Measurements from ENCODE around the gene TRPM5. TPM values are rescaled to one million over a fixed set of nuclear protein-coding genes. Genes with fewer than 3 reads are reported as not detected.

TRPM5 gene
- polyA plus RNA-seq, 1 donor (not counting 4 experiments of a cell fraction or from before 2014, with no cell fraction given): not detected

- H3K4me3 ChIP-seq (ENCODE audit: control insufficient read depth in 2 of 3, extremely low read depth in 1 of 3, insufficient read depth in 2 of 3, low read depth in 1 of 3, low read length in 3 of 3): no peak overlapping the region
- H3K27me3 ChIP-seq (ENCODE audit: control insufficient read depth, extremely low read depth, insufficient read depth, low read length): peaks cover 7% of the 10 kb centered on the region
- dilution Hi-C loops (cut with MboI; ENCODE audit: extremely low pct_ligation_motif_present, low sequenced_read_pairs): no loop called here
- no peaks in the 10 kb centered on the region for H3K9me1 ChIP-seq (ENCODE audit: control insufficient read depth, extremely low read depth, insufficient read depth, low read length)
- no peak overlapping the region for H3K9ac ChIP-seq (ENCODE audit: control insufficient read depth, extremely low read depth, insufficient read depth, low read length)
- no peak overlapping the region for H3K27ac ChIP-seq (ENCODE audit: control insufficient read depth, insufficient read depth, low read length)
- TF ChIP-seq EZH2 (IDR thresholded peaks at IDR 0.05; ENCODE audit: low read length): no peak
- TF ChIP-seq, protein P1, sequence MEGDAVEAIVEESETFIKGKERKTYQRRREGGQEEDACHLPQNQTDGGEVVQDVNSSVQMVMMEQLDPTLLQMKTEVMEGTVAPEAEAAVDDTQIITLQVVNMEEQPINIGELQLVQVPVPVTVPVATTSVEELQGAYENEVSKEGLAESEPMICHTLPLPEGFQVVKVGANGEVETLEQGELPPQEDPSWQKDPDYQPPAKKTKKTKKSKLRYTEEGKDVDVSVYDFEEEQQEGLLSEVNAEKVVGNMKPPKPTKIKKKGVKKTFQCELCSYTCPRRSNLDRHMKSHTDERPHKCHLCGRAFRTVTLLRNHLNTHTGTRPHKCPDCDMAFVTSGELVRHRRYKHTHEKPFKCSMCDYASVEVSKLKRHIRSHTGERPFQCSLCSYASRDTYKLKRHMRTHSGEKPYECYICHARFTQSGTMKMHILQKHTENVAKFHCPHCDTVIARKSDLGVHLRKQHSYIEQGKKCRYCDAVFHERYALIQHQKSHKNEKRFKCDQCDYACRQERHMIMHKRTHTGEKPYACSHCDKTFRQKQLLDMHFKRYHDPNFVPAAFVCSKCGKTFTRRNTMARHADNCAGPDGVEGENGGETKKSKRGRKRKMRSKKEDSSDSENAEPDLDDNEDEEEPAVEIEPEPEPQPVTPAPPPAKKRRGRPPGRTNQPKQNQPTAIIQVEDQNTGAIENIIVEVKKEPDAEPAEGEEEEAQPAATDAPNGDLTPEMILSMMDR (optimal IDR thresholded peaks at IDR 0.05 in 1 of 3, IDR thresholded peaks at IDR 0.05 in 1 of 3, conservative IDR thresholded peaks at IDR 0.05 in 1 of 3; ENCODE audit: extremely low read depth in 1 of 3, insufficient read depth in 2 of 3, low read length in 3 of 3): no peak
- no peaks in the 10 kb centered on the region for H3K79me2 ChIP-seq (ENCODE audit: control insufficient read depth, insufficient read depth, low read length)
- H3K36me3 ChIP-seq (ENCODE audit: control insufficient read depth in 2 of 2, extremely low read depth in 1 of 2, insufficient read depth in 2 of 2, low read length in 2 of 2): no peaks in the 10 kb centered on the region
- H3K4me1 ChIP-seq (ENCODE audit: control insufficient read depth, extremely low read depth, insufficient read depth, low read length): no peaks in the 10 kb centered on the region
- H3K4me2 ChIP-seq (ENCODE audit: control insufficient read depth, extremely low read depth, insufficient read depth, low read depth, low read length): no peak overlapping the region
- DNase-seq (ENCODE audit: low read depth, low spot score) (no peak), FAIRE-seq (no peak)
- no peaks in the 10 kb centered on the region for H4K20me1 ChIP-seq (ENCODE audit: control insufficient read depth, extremely low read depth, insufficient read depth, low read length)
- H3K9me3 ChIP-seq (ENCODE audit: control insufficient read depth, low read depth, low read length): no peaks in the 10 kb centered on the region
- H2AFZ ChIP-seq (ENCODE audit: control insufficient read depth, low read length): no peak overlapping the region
Measured at GRCh38 chr11:2424811-2425495, 19.4 kb downstream of the TRPM5 start.

DNA sequence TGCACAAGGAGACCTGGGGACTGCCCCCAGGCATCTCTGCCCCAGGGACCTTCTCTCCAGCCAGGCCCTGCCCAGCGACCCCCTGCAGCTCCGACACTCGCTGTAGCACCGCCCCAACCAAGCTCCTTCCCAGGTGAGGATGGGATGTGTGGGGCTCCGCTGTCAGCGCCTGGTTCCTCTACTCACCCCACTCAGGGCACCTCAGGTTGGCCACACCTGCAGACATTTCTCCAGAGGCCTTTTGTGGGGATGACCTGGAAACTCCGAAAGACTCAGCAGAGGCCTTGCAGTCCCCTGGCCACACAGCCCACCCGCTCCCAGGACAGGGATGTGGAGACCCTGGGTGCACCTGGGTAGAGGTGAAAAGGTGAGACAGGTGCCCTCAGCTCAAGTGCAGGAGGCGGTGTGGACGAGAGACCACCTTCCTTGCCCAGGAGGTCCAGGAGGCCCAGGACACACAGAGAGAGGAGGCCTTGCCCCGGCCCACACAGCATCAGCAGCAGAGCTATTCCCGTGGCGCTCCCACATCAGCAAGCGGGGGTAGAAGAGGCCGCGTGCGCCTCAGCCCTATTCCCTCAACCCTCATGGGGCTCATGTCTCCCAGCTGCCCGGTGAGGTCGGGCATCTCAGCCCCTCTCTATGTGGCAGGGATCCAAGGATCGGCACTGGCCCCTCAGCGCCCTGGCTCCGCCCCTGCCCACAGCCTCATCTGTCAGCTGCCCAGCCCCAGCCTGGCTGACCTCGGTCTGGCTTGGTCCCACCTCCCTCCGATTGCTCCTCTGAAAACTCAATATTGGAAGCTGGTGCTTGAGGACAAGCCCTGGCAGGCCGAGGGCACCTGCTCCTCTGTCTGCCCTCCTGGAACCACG is 20.9 kb downstream of the TRPM5 start:
- Histone ChIP-seq H3K27ac (ENCODE audit: control insufficient read depth, insufficient read depth, low read length) (no peak overlapping the region), H3K79me2 (ENCODE audit: control insufficient read depth, insufficient read depth, low read length) (no peaks in the 10 kb centered on the region), H3K4me2 (ENCODE audit: control insufficient read depth, extremely low read depth, insufficient read depth, low read depth, low read length) (no peak overlapping the region), H3K9me3 (ENCODE audit: control insufficient read depth, low read depth, low read length) (no peaks in the 10 kb centered on the region), H3K4me1 (ENCODE audit: control insufficient read depth, extremely low read depth, insufficient read depth, low read length) (no peaks in the 10 kb centered on the region), H2AFZ (ENCODE audit: control insufficient read depth, low read length) (no peak overlapping the region), H3K9me1 (ENCODE audit: control insufficient read depth, extremely low read depth, insufficient read depth, low read length) (no peaks in the 10 kb centered on the region), H3K4me3 (ENCODE audit: control insufficient read depth in 2 of 3, extremely low read depth in 1 of 3, insufficient read depth in 2 of 3, low read depth in 1 of 3, low read length in 3 of 3) (no peak overlapping the region), H3K27me3 (ENCODE audit: control insufficient read depth, extremely low read depth, insufficient read depth, low read length) (peaks cover 7% of the 10 kb centered on the region), H3K36me3 (ENCODE audit: control insufficient read depth in 2 of 2, extremely low read depth in 1 of 2, insufficient read depth in 2 of 2, low read length in 2 of 2) (no peaks in the 10 kb centered on the region), H3K9ac (ENCODE audit: control insufficient read depth, extremely low read depth, insufficient read depth, low read length) (no peak overlapping the region), H4K20me1 (ENCODE audit: control insufficient read depth, extremely low read depth, insufficient read depth, low read length) (no peaks in the 10 kb centered on the region)
- dilution Hi-C loops (cut with MboI; ENCODE audit: extremely low pct_ligation_motif_present, low sequenced_read_pairs): no loop called here
- no peak for DNase-seq (ENCODE audit: low read depth, low spot score)
- no peak for FAIRE-seq
- TF ChIP-seq, protein P1 (optimal IDR thresholded peaks at IDR 0.05 in 1 of 3, IDR thresholded peaks at IDR 0.05 in 1 of 3, conservative IDR thresholded peaks at IDR 0.05 in 1 of 3; ENCODE audit: extremely low read depth in 1 of 3, insufficient read depth in 2 of 3, low read length in 3 of 3): no peak
- TF ChIP-seq EZH2 (IDR thresholded peaks at IDR 0.05; ENCODE audit: low read length): no peak
